A673 (cell line): Measurements from ENCODE around the gene MYO15B. TPM values are rescaled to one million over a fixed set of nuclear protein-coding genes. Genes with fewer than 3 reads are reported as not detected.

Experiments
- BruUV-seq: library from RNA; stranded (reverse); fragments of 400-500 nt; replicated peaks from 2 replicates; lab custom pipeline; 2021; lab: Mats Ljungman, UMichigan
- CTCF ChIA-PET: fragments of 300-600 bp; sonication (Branson Sonifier 250); formaldehyde crosslinking; loops from one replicate; lab custom pipeline; 2022; ENCODE audit warnings: antibody characterized with exemption; lab: Charles Lee
- POLR2A ChIA-PET: fragments of 300-600 bp; sonication (Branson Sonifier 250); formaldehyde crosslinking; loops from one replicate; lab custom pipeline; 2022; ENCODE audit warnings: antibody characterized with exemption; ENCODE audit not compliant: low non-redundant PET; lab: Charles Lee
- DNase-seq: peaks from one replicate; pipeline ENCODE4 v3.0.0-alpha.2; 2015; ENCODE audit warnings: low spot score
- H3K27ac ChIP-seq: fragments of 200-600 bp; sonication (generic); 2 replicates; pipeline ENCODE4 v1.5.1; 2016; ENCODE audit warnings: mixed run types, low read depth, mild to moderate bottlenecking, mixed read lengths, antibody characterized with exemption, low read length; ENCODE audit not compliant: poor library complexity, severe bottlenecking
- H3K27me3 ChIP-seq: fragments of 200-600 bp; sonication (generic); replicated peaks from 2 replicates; pipeline ENCODE4 v1.6.1; 2017; ENCODE audit warnings: mixed run types, low read depth, mild to moderate bottlenecking, mixed read lengths, antibody characterized with exemption, low read length; ENCODE audit not compliant: insufficient read depth, poor library complexity
- H3K36me3 ChIP-seq: fragments of 200-600 bp; sonication (generic); 2 replicates; pipeline ENCODE4 v1.6.1; 2016; ENCODE audit warnings: mixed run types, mild to moderate bottlenecking, mixed read lengths, antibody characterized with exemption, low read length; ENCODE audit not compliant: insufficient read depth, poor library complexity, severe bottlenecking
- H3K4me1 ChIP-seq: fragments of 200-600 bp; sonication (generic); 2 replicates; pipeline ENCODE4 v1.6.1; 2017; ENCODE audit warnings: mixed run types, mild to moderate bottlenecking, mixed read lengths, antibody characterized with exemption, low read length; ENCODE audit not compliant: insufficient read depth, poor library complexity, severe bottlenecking
- H3K4me3 ChIP-seq: fragments of 200-600 bp; sonication (generic); 2 replicates; pipeline ENCODE4 v1.5.1; 2016; ENCODE audit warnings: low read depth, mixed run types, mild to moderate bottlenecking, mixed read lengths, low read length; ENCODE audit not compliant: poor library complexity, severe bottlenecking
- H3K9me3 ChIP-seq: fragments of 200-600 bp; sonication (generic); 2 replicates; pipeline ENCODE4 v1.6.1; 2016; ENCODE audit warnings: mixed run types, low read depth, mild to moderate bottlenecking, mixed read lengths, antibody characterized with exemption, low read length; ENCODE audit not compliant: poor library complexity, severe bottlenecking
- EZH2 ChIP-seq: fragments of 200-600 bp; sonication (generic); IDR thresholded peaks from 2 replicates; pipeline ENCODE4 v1.6.1; 2017; ENCODE audit warnings: borderline replicate concordance, low read depth, mild to moderate bottlenecking, mixed read lengths, antibody characterized with exemption, low read length; ENCODE audit not compliant: poor library complexity, severe bottlenecking
- intact Hi-C: fragments of 100-400 bp; cut with micrococcal nuclease; formaldehyde crosslinking; loops from one replicate; pipeline ENCODE4 v1.10.0; 2022; ENCODE audit not compliant: unreplicated experiment
- total RNA-seq: library from RNA; stranded (reverse); gene quantifications from 2 replicates; pipeline ENCODE4 v1.2.3, GENCODE V29; 2021
- TF ChIP-seq, protein P1 (sequence below): fragments of 300-800, 200-600 bp; sonication (generic); conservative IDR thresholded peaks from 2 replicates; pipeline ENCODE4 v1.5.1; 2017; ENCODE audit warnings: low read depth, mild to moderate bottlenecking, antibody characterized with exemption, low read length, moderate library complexity, mixed read lengths

Gene MYO15B
- total RNA-seq, 1 experiment from 2014 or later = 9.3 TPM

- ChIA-PET POLR2A (no interaction called here), CTCF (interaction anchor here (0.5 kb wide), 1 partner anchor 94 kb away, joined by 3 read pairs; no protein-coding TSS in a partner anchor)
- Histone ChIP-seq H3K4me3 (no peak overlapping the region), H3K27me3 (no peaks in the 10 kb centered on the region), H3K4me1 (no peaks in the 10 kb centered on the region), H3K36me3 (no peaks in the 10 kb centered on the region), H3K27ac (no peak overlapping the region), H3K9me3 (no peaks in the 10 kb centered on the region)
- no TSS peak for BruUV-seq
- intact Hi-C loops = no loop called here
- no peak for TF ChIP-seq EZH2
- TF ChIP-seq, protein P1, sequence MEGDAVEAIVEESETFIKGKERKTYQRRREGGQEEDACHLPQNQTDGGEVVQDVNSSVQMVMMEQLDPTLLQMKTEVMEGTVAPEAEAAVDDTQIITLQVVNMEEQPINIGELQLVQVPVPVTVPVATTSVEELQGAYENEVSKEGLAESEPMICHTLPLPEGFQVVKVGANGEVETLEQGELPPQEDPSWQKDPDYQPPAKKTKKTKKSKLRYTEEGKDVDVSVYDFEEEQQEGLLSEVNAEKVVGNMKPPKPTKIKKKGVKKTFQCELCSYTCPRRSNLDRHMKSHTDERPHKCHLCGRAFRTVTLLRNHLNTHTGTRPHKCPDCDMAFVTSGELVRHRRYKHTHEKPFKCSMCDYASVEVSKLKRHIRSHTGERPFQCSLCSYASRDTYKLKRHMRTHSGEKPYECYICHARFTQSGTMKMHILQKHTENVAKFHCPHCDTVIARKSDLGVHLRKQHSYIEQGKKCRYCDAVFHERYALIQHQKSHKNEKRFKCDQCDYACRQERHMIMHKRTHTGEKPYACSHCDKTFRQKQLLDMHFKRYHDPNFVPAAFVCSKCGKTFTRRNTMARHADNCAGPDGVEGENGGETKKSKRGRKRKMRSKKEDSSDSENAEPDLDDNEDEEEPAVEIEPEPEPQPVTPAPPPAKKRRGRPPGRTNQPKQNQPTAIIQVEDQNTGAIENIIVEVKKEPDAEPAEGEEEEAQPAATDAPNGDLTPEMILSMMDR = no peak
- no peak for DNase-seq
Observed at GRCh38 chr17:75622076-75622475, 34.5 kb downstream of the MYO15B start.

DNA sequence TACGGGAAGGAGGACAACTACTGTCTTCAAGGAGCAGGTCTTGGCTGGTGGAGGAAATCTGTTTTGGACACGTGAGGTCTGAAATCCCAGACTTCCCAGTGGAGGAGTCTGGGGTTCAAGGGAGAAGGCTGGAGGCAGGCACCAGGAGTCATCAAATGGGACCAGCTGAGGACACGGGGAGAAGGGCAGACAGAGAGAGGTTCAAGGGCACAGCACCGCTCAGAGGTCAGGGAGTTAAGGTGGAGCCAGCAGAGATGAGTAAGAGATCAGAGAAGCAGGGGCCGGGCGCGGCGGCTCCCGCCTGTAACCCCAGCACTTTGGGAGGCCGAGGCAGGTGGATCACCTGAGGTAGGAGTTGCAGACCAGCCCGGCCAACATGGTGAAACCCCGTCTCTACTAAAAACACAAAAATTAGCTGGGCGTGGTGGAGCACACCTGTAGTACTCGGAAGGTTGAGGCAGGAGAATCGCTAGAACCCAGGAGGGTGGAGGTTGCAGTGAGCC lies 35.2 kb downstream of the MYO15B start:
- Histone ChIP-seq H3K4me1 (no peaks in the 10 kb centered on the region), H3K9me3 (no peaks in the 10 kb centered on the region), H3K27ac (no peak overlapping the region), H3K27me3 (no peaks in the 10 kb centered on the region), H3K4me3 (no peak overlapping the region), H3K36me3 (no peaks in the 10 kb centered on the region)
- no peak for TF ChIP-seq EZH2
- TF ChIP-seq, protein P1 = no peak
- no peak for DNase-seq
- no TSS peak for BruUV-seq
- ChIA-PET CTCF (no interaction called here), POLR2A (no interaction called here)
- intact Hi-C loops = no loop called here

DNA sequence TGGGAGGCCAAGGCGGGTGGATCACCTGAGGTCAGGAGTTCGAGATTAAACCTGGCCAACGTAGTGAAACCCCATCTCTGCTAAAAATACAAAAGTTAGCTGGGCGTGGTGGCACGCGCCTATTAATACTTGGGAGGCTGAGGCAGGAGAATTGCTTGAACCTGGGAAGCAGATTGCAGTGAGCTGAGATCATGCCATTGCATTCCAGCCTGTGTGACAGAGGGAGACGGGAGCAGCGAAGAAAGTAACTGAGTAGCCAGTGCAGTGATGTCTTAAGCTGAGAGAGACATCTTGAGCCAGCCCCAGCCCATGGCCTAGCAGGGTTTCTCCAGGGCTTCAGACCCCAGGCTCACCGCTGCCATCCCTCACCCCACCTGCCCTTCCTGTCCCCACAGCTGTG lies 35.8 kb downstream of the MYO15B start:
- ChIA-PET POLR2A (no interaction called here), CTCF (no interaction called here)
- no TSS peak for BruUV-seq
- Histone ChIP-seq H3K9me3 (no peaks in the 10 kb centered on the region), H3K27ac (no peak overlapping the region), H3K36me3 (no peaks in the 10 kb centered on the region), H3K4me3 (no peak overlapping the region), H3K27me3 (no peaks in the 10 kb centered on the region), H3K4me1 (no peaks in the 10 kb centered on the region)
- DNase-seq = no peak
- intact Hi-C loops = no loop called here
- TF ChIP-seq EZH2 = no peak
- TF ChIP-seq, protein P1 = no peak
